CD4-positive, alpha-beta T cell treated with Interleukin-6 for 4 hours (primary cell): ENCODE results near the gene CORO1C.
A peak's percentile ranks its signal among the peaks of the same experiment; 100 is the strongest.

ENCODE experiments used
- DNase-seq: peaks from one replicate; pipeline ENCODE4 v3.0.0-alpha.2; 2020; ENCODE audit warnings: mixed read lengths

The CORO1C gene

GRCh38 chr12:108696111-108696995 lies 35.0 kb downstream of the CORO1C start:
- DNase-seq = peak; percentile 5

- no peak for DNase-seq
Observed at GRCh38 chr12:108694812-108695278, 36.5 kb downstream of the CORO1C start.

GRCh38 chr12:108693751-108694150 lies 37.6 kb downstream of the CORO1C start:
- no peak for DNase-seq

GRCh38 chr12:108693186-108693730 lies 38.1 kb downstream of the CORO1C start:
- DNase-seq = no peak

GRCh38 chr12:108691998-108692808 lies 39.1 kb downstream of the CORO1C start:
- no peak for DNase-seq

GRCh38 chr12:108691175-108691997 lies 39.9 kb downstream of the CORO1C start:
- peak; percentile 82 for DNase-seq

GRCh38 chr12:108690542-108691174 lies 40.7 kb downstream of the CORO1C start:
- DNase-seq = peak; percentile 7

- no peak for DNase-seq
Observed at GRCh38 chr12:108690191-108690518, 41.2 kb downstream of the CORO1C start.

GRCh38 chr12:108689314-108690190 lies 41.8 kb downstream of the CORO1C start:
- peak; percentile 31 for DNase-seq

- no peak for DNase-seq
Observed at GRCh38 chr12:108686780-108687179, 44.5 kb downstream of the CORO1C start.

GRCh38 chr12:108685469-108686260 lies 45.7 kb downstream of the CORO1C start:
- no peak for DNase-seq

GRCh38 chr12:108683906-108684556 lies 47.3 kb downstream of the CORO1C start:
- no peak for DNase-seq

- DNase-seq = no peak
Observed at GRCh38 chr12:108681317-108681716, 50.0 kb downstream of the CORO1C start.

GRCh38 chr12:108679106-108679681 lies 52.1 kb downstream of the CORO1C start:
- no peak for DNase-seq

GRCh38 chr12:108678104-108678730 lies 53.1 kb downstream of the CORO1C start:
- no peak for DNase-seq

GRCh38 chr12:108677381-108677780 lies 53.9 kb downstream of the CORO1C start:
- DNase-seq = no peak

- no peak for DNase-seq
Observed at GRCh38 chr12:108676707-108677106, 54.6 kb downstream of the CORO1C start.

- DNase-seq = no peak
Observed at GRCh38 chr12:108675792-108676191, 55.5 kb downstream of the CORO1C start.

- no peak for DNase-seq
Observed at GRCh38 chr12:108672054-108672453, 59.3 kb downstream of the CORO1C start.
